ENCODE results near the gene ABHD5.

The ABHD5 gene

GRCh38 chr3:43686333-43686699 lies 4.4 kb upstream of the ABHD5 start:
- DNase-seq, result no peak

- no peak for DNase-seq
Observed at GRCh38 chr3:43686700-43687498, 3.8 kb upstream of the ABHD5 start.

GRCh38 chr3:43687499-43687811 lies 3.3 kb upstream of the ABHD5 start:
- DNase-seq, result no peak

GRCh38 chr3:43688245-43688650 lies 2.5 kb upstream of the ABHD5 start:
- DNase-seq, result no peak

- DNase-seq, result no peak
Observed at GRCh38 chr3:43689166-43689565, 1.6 kb upstream of the ABHD5 start.

DNA sequence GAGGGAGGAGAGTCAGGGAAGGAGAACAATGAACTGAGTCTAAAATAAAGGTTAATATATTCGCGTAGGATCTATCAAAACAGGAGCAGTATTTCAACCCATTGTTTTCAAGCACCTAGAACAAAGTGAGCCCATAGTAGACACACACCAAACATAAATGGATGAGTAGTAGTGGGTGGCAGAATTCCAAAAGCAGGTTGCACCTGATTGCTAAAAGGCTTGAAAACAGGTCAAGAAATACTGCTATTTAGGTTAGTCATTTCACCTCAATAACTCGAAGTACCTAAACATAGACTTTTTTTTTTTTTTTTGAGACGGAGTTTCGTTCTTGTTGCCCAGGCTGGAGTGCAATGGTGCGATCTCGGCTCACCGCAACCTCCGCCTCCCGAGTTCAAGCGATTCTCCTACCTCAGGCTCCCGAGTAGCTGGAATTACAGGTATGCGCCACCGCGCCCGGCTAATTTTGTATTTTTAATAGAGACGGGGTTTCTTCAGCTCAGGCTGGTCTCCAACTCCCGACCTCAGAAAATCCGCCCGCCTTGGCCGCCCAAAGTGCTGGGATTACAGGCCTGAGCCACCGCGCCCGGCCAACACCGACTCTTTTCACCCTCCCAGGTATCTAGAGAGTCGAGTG lies 855 bp upstream of the ABHD5 start:
- no peak for DNase-seq

- peak; percentile 50 to 67 for DNase-seq
Observed at GRCh38 chr3:43691120-43691995, 620 bp downstream of the ABHD5 start.

DNA sequence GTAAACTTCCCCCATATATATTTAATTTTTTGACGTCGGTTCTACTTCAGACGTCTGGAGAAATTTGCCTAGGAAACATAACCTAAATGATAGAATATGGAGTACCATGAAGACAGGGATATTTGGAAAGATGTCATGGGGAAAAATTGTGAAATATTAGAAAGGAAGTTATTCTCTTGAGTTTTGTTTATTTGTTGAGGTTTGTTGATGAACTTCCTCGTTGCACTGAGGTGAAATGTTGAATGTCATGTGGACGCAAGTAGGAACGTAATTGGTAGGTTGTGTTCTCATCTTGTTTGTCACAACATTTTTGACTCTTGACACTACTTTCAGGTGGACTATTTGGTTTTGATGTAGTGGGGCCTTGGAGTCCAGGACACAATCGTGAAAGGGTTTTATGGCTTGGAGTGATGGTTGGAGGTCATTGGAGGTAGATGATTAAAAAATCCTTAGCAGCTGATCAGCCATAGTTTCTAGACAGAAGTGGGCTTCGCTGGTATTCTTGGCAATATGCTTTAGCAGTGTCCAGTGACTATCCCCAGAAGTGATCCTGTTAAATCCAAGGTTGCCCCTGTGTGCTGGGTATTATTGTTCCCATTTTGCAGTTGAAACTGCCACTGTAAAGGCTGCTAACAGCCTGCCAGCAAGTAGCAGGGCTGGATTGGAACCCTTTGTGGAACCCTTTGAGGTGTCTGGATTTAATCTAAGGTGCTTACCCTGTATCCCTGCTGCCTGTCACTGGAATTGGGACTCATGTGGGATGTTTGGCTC lies 1.5 kb downstream of the ABHD5 start:
- DNase-seq, result no peak

- DNase-seq, result peak in 1 of 2 experiments; percentile 14
Observed at GRCh38 chr3:43692971-43693370, 2.2 kb downstream of the ABHD5 start.

- no peak for DNase-seq
Observed at GRCh38 chr3:43693594-43693993, 2.9 kb downstream of the ABHD5 start.

DNA sequence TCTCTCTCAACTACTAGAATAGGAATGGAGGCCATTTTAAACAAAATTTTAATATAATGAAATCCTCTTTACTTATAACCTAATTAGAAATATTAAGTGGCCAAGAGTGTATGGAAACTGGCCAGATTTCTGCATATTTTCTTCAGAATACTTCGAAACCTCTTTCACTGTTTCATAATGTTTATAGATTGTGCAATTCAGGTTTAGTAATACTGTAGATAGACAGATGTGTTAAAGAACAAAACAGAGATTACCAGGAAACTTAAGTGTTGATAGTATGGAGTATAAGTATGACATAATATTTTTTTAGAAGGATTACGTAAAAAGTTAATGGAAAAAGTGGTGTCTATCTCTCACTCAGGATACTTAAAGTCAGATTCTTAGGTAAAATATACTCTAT lies 4.7 kb downstream of the ABHD5 start:
- DNase-seq, result no peak

DNA sequence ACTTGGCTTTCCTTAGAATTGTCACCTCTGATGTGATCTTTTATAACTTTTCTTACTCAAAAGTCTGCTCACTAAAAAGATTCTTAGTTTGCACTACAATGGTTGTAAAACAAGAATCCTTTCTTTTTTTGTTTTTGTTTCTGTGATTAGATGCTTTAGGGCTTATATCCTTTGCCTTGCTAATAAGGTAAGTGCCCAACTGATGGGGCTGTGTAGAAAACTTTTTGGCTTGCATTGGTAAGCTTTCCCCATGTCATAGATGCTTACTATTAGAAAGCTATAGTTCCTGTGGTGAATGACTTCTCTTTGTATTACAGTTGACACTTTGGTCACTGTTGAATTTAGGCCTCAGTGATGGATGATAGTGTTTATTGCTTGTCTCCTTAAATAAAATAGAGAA lies 5.1 kb downstream of the ABHD5 start:
- no peak for DNase-seq

DNA sequence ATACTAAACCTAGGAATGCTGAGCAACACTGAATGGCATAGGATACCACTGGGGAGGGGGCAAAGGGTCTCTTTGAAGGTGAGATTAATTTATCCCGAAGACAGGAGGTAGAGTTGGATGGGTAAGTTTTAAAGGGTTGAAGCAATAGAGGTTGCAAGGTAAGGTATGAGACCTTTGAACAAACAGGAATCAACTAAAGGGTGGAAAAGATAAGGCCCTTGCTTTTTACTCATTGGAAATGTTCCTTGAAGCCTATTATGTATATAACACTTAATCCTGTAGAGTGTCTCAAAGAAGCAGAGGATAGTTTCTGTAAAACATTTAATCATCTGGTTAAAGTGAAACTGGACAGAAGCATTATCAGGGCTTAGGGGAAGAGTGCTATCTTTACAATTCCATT lies 5.7 kb downstream of the ABHD5 start:
- DNase-seq, result no peak

DNA sequence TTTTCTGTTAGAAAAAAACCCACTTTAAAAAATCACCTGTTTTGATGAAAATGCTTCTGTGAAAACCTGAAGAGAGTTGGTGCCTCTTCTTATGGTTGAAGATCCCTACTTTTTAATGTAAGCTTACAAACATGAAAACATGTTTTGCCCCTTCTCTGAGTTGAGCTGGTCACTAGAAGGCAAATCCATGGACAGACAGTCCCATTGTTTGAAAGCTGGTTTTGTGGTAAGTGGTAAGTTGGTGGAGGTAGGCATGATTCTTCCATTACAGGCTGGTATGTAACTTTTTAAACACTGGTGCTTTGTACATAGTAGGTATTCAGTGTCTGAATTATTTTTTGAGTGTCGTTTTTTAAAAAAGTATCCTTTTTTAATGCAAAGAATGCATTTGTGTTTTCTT lies 6.1 kb downstream of the ABHD5 start:
- DNase-seq, result no peak

DNA sequence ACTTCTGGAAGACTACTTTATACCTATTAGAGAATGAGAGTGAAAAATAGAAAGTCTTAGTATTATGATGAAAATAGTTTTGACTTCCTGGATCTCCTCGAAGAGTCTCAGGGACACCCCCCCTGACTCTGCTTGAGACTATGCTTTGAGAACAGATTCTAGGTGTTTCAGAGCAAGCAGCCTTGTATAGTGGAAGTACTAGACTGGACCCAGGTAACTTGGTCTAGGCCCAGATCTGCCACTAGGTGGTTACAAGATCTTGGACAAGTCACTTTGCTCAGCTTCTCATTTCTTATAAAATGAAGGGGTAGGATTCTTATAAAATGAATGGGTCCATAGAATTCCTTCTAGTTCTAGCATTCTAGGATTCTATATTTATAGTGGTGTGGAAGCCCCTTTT lies 9.1 kb downstream of the ABHD5 start:
- no peak for DNase-seq

- no peak for DNase-seq
Observed at GRCh38 chr3:43704697-43705096, 14.0 kb downstream of the ABHD5 start.

DNA sequence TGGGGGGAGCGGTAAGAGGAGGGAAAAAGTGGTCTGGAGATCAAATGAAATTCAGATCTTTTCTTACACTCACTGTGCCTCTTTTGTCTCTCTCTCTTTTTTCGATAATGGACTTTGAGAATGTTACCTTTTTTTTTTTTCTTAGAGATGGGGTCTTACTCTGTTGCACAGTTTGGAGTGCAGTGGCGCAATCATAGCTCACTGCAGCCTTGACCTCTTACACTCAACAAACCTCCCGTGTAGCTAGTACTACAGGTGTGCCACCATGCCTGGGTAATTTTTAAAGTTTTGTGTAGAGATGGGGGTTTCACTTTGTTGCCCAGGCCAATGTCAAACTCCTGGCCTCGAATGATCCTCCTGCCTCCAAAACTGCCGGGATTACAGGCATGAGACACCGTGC lies 15.6 kb downstream of the ABHD5 start:
- no peak for DNase-seq

GRCh38 chr3:43707266-43707665 lies 16.5 kb downstream of the ABHD5 start:
- no peak for DNase-seq

GRCh38 chr3:43707998-43708397 lies 17.3 kb downstream of the ABHD5 start:
- DNase-seq, result no peak

- no peak for DNase-seq
Observed at GRCh38 chr3:43709022-43709421, 18.3 kb downstream of the ABHD5 start.

GRCh38 chr3:43710607-43711006 lies 19.9 kb downstream of the ABHD5 start:
- DNase-seq, result no peak

GRCh38 chr3:43718296-43718695 lies 27.6 kb downstream of the ABHD5 start:
- no peak for DNase-seq

- DNase-seq, result no peak
Observed at GRCh38 chr3:43723121-43723734, 32.5 kb downstream of the ABHD5 start.
